Gastroesophageal sphincter (tissue), 3 donors: Measurements from ENCODE around the gene MTMR12.

Experiments
- CTCF ChIP-seq, 4 experiments: fragments of 200-600 bp in 2 of 4; fragments of 450-650 bp in 2 of 4; sonication (generic) in 1 of 4; IDR thresholded peaks; one replicate each; pipeline ENCODE4 v1.5.1; 2017 to 2019; ENCODE audit warnings: antibody characterized with exemption in 4 of 4, mild to moderate bottlenecking in 2 of 4, moderate library complexity in 2 of 4
- EP300 ChIP-seq: sonication (generic); formaldehyde crosslinking; IDR thresholded peaks from one replicate; pipeline ENCODE4 v1.6.1; 2017; ENCODE audit warnings: antibody characterized with exemption, mild to moderate bottlenecking
- POLR2A ChIP-seq, 2 donors: fragments of 450-650 bp; IDR thresholded peaks; one replicate each; pipeline ENCODE4 v1.6.1; 2017; ENCODE audit warnings: antibody characterized with exemption in 2 of 2, mild to moderate bottlenecking in 2 of 2, moderate library complexity in 1 of 2

GRCh38 chr5:32308946-32309345 lies 3.8 kb downstream of the MTMR12 start:
- no peak for TF ChIP-seq CTCF (IDR thresholded peaks at IDR 0.05)
- no peak for TF ChIP-seq POLR2A (IDR thresholded peaks at IDR 0.05)
- no peak for TF ChIP-seq EP300
